Measurements from ENCODE around the gene MUC5B. TPM values are rescaled to one million over a fixed set of nuclear protein-coding genes. Genes with fewer than 3 reads are reported as not detected.
"Not testable (repeated sequence)": the region's sequence is repeated elsewhere in the genome, so short reads cannot be mapped to it uniquely, and the experiment has no call there.

The MUC5B gene
- total and polyA plus RNA-seq, 7 experiments from 2014 or later = not detected

- no peak overlapping the region for H3K4me3 Mint-ChIP-seq
- H3K27ac Mint-ChIP-seq = no peak overlapping the region
- H3K9me3 Mint-ChIP-seq = peaks cover 0 to under 1% (median 0%) of the 10 kb centered on the region in 11 donors
- Histone ChIP-seq H3K36me3 (ENCODE audit: control insufficient read depth in 2 of 3, insufficient read depth in 3 of 3, low read length in 3 of 3) (no peaks in the 10 kb centered on the region), H3K27ac (ENCODE audit: low read depth, low read length) (no peak overlapping the region), H3K27me3 (ENCODE audit: control insufficient read depth in 2 of 2, insufficient read depth in 2 of 2, low read length in 2 of 2) (no peaks in the 10 kb centered on the region), H3K9me3 (ENCODE audit: control insufficient read depth in 2 of 3, low read length in 3 of 3) (no peaks in the 10 kb centered on the region), H3K4me3 (ENCODE audit: low read length) (no peak overlapping the region), H3K4me1 (ENCODE audit: control insufficient read depth in 2 of 2, insufficient read depth in 2 of 2, low read length in 2 of 2) (no peaks in the 10 kb centered on the region)
- CTCF ChIA-PET = no interaction called here
- no peaks in the 10 kb centered on the region for H3K36me3 Mint-ChIP-seq
- H3K27me3 Mint-ChIP-seq = no peaks in the 10 kb centered on the region
- intact Hi-C loops (cut with micrococcal nuclease) = no loop called here
- ATAC-seq (no peak), DNase-seq (no peak)
- POLR2A ChIA-PET = no interaction called here
- H3K4me1 Mint-ChIP-seq = peaks cover 0 to 5% (median 0%) of the 10 kb centered on the region in 7 donors
Measured at GRCh38 chr11:1180947-1181391, 41.9 kb upstream of the MUC5B start.

- no peaks in the 10 kb centered on the region for H3K36me3 Mint-ChIP-seq
- POLR2A ChIA-PET = no interaction called here
Measured at GRCh38 chr11:1181420-1181819, 41.4 kb upstream of the MUC5B start.

GRCh38 chr11:1181853-1182535 lies 40.9 kb upstream of the MUC5B start:
- Histone ChIP-seq H3K4me3 (ENCODE audit: low read length) (no peak overlapping the region), H3K27me3 (ENCODE audit: control insufficient read depth in 2 of 2, insufficient read depth in 2 of 2, low read length in 2 of 2) (no peaks in the 10 kb centered on the region), H3K36me3 (ENCODE audit: control insufficient read depth in 2 of 3, insufficient read depth in 3 of 3, low read length in 3 of 3) (no peaks in the 10 kb centered on the region), H3K27ac (ENCODE audit: low read depth, low read length) (no peak overlapping the region), H3K4me1 (ENCODE audit: control insufficient read depth in 2 of 2, insufficient read depth in 2 of 2, low read length in 2 of 2) (no peaks in the 10 kb centered on the region), H3K9me3 (ENCODE audit: control insufficient read depth in 2 of 3, low read length in 3 of 3) (no peaks in the 10 kb centered on the region)
- peak in 2 of 9 donors; percentile 20 to 33 for DNase-seq
- peak overlapping the region in 2 of 10 donors; percentile 16 to 51 for H3K4me3 Mint-ChIP-seq
- intact Hi-C loops (cut with micrococcal nuclease) = no loop called here
- H3K27ac Mint-ChIP-seq = peak overlapping the region in 1 of 9 donors; percentile 46
- H3K27me3 Mint-ChIP-seq = no peaks in the 10 kb centered on the region
- ATAC-seq = peak; percentile 20
- H3K4me1 Mint-ChIP-seq = peaks cover 0 to 5% (median 0%) of the 10 kb centered on the region in 7 donors
- no peaks in the 10 kb centered on the region for H3K9me3 Mint-ChIP-seq
- ChIA-PET POLR2A (no interaction called here), CTCF (no interaction called here)
- no peaks in the 10 kb centered on the region for H3K36me3 Mint-ChIP-seq

More at GRCh38 chr11:1181420-1181819, 41.4 kb upstream of the MUC5B start:
- Histone ChIP-seq H3K27me3 (ENCODE audit: control insufficient read depth in 2 of 2, insufficient read depth in 2 of 2, low read length in 2 of 2) (no peaks in the 10 kb centered on the region), H3K4me1 (ENCODE audit: control insufficient read depth in 2 of 2, insufficient read depth in 2 of 2, low read length in 2 of 2) (no peaks in the 10 kb centered on the region), H3K27ac (ENCODE audit: low read depth, low read length) (no peak overlapping the region), H3K9me3 (ENCODE audit: control insufficient read depth in 2 of 3, low read length in 3 of 3) (no peaks in the 10 kb centered on the region), H3K36me3 (ENCODE audit: control insufficient read depth in 2 of 3, insufficient read depth in 3 of 3, low read length in 3 of 3) (no peaks in the 10 kb centered on the region), H3K4me3 (ENCODE audit: low read length) (no peak overlapping the region)
- no peaks in the 10 kb centered on the region for H3K27me3 Mint-ChIP-seq
- H3K4me1 Mint-ChIP-seq = peaks cover 0 to 5% (median 0%) of the 10 kb centered on the region in 7 donors
- H3K4me3 Mint-ChIP-seq = no peak overlapping the region
- CTCF ChIA-PET = no interaction called here
- H3K9me3 Mint-ChIP-seq = no peaks in the 10 kb centered on the region
- no peak overlapping the region for H3K27ac Mint-ChIP-seq
- ATAC-seq (no peak), DNase-seq (no peak)
- intact Hi-C loops (cut with micrococcal nuclease) = no loop called here

GRCh38 chr11:1184139-1184538 lies 38.7 kb upstream of the MUC5B start:
- H3K27ac ChIP-seq (ENCODE audit: low read depth, low read length); H3K4me3 ChIP-seq (ENCODE audit: low read length); H3K9me3 ChIP-seq (ENCODE audit: control insufficient read depth in 2 of 3, low read length in 3 of 3); POLR2A ChIA-PET; H3K27me3 ChIP-seq (ENCODE audit: control insufficient read depth in 2 of 2, insufficient read depth in 2 of 2, low read length in 2 of 2); ATAC-seq; CTCF ChIA-PET; DNase-seq; H3K9me3 Mint-ChIP-seq; H3K27ac Mint-ChIP-seq; H3K4me1 Mint-ChIP-seq; H3K36me3 ChIP-seq (ENCODE audit: control insufficient read depth in 2 of 3, insufficient read depth in 3 of 3, low read length in 3 of 3); H3K4me1 ChIP-seq (ENCODE audit: control insufficient read depth in 2 of 2, insufficient read depth in 2 of 2, low read length in 2 of 2); intact Hi-C loops (cut with micrococcal nuclease); H3K4me3 Mint-ChIP-seq; H3K36me3 Mint-ChIP-seq; H3K27me3 Mint-ChIP-seq: not testable (repeated sequence)

GRCh38 chr11:1188451-1189130 lies 34.3 kb upstream of the MUC5B start:
- H3K27ac ChIP-seq (ENCODE audit: low read depth, low read length); H3K4me3 Mint-ChIP-seq; H3K27ac Mint-ChIP-seq; H3K9me3 Mint-ChIP-seq; H3K4me3 ChIP-seq (ENCODE audit: low read length); ATAC-seq; H3K4me1 Mint-ChIP-seq; intact Hi-C loops (cut with micrococcal nuclease); DNase-seq; H3K36me3 Mint-ChIP-seq; H3K27me3 ChIP-seq (ENCODE audit: control insufficient read depth in 2 of 2, insufficient read depth in 2 of 2, low read length in 2 of 2); H3K4me1 ChIP-seq (ENCODE audit: control insufficient read depth in 2 of 2, insufficient read depth in 2 of 2, low read length in 2 of 2); CTCF ChIA-PET; POLR2A ChIA-PET; H3K36me3 ChIP-seq (ENCODE audit: control insufficient read depth in 2 of 3, insufficient read depth in 3 of 3, low read length in 3 of 3); H3K9me3 ChIP-seq (ENCODE audit: control insufficient read depth in 2 of 3, low read length in 3 of 3): not testable (repeated sequence)
- peaks cover 0 to 12% (median 0%) of the 10 kb centered on the region in 5 donors for H3K27me3 Mint-ChIP-seq

GRCh38 chr11:1189816-1190215 lies 33.0 kb upstream of the MUC5B start:
- H3K36me3 Mint-ChIP-seq; H3K9me3 ChIP-seq (ENCODE audit: control insufficient read depth in 2 of 3, low read length in 3 of 3); H3K27ac Mint-ChIP-seq; H3K4me3 Mint-ChIP-seq; ATAC-seq; CTCF ChIA-PET; H3K4me3 ChIP-seq (ENCODE audit: low read length); H3K27ac ChIP-seq (ENCODE audit: low read depth, low read length); POLR2A ChIA-PET; H3K9me3 Mint-ChIP-seq; intact Hi-C loops (cut with micrococcal nuclease); H3K27me3 ChIP-seq (ENCODE audit: control insufficient read depth in 2 of 2, insufficient read depth in 2 of 2, low read length in 2 of 2); H3K4me1 Mint-ChIP-seq; DNase-seq; H3K4me1 ChIP-seq (ENCODE audit: control insufficient read depth in 2 of 2, insufficient read depth in 2 of 2, low read length in 2 of 2); H3K36me3 ChIP-seq (ENCODE audit: control insufficient read depth in 2 of 3, insufficient read depth in 3 of 3, low read length in 3 of 3): not testable (repeated sequence)
- peaks cover 0 to 12% (median 0%) of the 10 kb centered on the region in 5 donors for H3K27me3 Mint-ChIP-seq

Data from naive thymus-derived CD4-positive, alpha-beta T cell (primary cell).